NK-92 (cell line): ENCODE data around the gene INSYN1.

Experiments used
- DNase-seq: peaks from one replicate; lab custom pipeline; 2025; ENCODE audit not compliant: unreplicated experiment; lab: John Stamatoyannopoulos, UW

INSYN1 gene

DNA sequence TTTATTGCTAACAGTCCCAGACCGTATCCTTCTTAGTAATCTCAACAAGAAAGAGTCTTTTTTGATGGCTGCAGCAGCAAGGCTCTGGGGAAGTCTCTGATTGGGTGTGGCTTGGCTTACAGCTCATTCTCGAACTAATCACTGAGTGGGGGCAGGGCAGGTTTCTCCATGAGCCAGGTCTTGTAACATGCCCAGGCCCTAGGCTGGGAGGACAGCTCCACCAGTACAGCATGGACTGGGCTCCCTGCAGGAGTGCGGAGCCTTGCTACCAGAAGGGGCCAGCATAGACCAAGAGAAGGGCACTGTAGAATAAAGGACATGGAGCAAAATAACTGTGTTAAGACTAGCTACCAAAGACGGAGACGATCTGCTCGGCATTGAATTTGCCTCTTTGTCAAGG lies 61.8 kb downstream of the INSYN1 start:
- no peak for DNase-seq

DNA sequence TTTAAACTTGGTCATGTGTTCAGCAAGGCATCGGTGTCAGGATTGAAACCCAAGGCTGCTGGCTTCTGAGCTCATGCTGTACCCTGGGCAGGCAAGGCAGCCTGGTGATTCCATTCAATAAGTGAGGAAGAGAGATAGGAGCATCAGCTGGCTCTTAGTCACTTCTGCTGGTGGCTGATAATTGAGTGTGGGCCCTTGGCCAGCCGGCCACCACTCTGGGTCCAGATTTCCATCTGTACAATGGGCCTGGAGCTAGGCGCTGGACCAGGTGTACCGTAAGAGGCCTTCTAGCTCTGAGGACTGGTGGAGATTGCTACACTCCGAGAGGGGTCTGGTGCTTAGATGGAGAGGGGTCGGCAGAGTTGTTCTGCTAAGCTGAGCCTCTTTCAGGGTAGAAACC lies 64.7 kb downstream of the INSYN1 start:
- DNase-seq, result no peak

DNA sequence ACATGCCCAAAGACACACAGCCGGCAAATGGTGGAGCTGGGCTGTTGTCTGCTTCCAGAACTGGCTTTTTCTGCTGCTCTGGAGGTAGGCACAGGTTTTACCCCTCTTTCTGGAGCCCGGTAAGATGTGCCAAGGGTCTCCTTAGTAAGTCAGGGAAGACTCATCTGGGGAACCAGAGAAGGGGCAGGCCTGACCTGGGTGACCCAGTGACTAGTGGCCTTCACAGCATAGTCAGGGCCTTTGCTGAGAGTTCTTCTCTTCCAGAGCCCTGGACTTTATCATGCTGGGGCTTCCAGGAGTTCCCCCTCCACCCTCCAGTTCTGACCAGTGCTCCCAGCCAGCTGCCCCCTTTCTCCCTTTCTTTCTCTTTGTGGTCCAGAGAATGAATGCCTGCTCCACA lies 65.8 kb downstream of the INSYN1 start:
- no peak for DNase-seq

DNA sequence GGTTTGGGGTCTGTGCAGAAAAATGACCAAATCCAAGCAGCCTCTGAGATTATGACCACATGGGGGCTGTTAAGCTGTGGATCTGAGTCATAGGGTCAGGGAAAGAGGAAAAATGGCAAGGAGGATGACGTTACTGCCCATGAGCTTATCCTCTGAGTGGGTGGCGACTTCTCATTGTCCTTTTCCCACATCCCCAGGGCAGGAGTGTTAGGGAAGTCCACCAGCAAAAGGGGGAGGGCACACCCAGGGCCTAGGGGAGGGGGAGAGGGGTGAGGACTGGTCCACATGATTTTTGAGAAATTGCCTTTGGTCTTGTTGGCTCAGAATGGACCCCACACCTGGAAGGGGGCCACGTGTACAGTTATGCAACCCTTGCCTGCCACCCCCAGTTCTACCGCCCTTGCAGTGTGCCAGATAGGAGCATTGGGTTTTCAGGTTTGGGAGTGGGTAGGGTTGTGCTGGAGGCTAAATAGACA lies 66.3 kb downstream of the INSYN1 start:
- DNase-seq, result no peak

DNA sequence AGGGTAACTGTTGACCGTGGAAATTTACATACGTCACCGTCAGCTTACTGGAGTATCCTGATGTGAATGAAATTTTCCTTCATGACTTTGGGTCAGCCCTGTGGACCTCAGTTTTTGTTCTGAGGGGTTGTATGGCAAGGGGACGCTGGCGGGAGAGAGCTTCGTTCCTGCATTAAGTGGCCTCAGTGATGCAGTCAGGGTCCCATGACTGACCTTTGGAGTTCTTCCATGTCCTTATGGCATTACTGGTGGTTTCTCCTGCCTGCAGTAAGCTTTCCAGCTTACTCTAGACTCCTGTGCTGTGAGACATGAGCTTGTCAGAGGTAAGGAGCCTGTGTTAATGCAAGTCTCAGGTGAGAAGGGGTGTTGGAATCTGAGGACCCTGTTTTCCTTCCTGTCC lies 67.2 kb downstream of the INSYN1 start:
- no peak for DNase-seq
